ENCODE measurements around the gene LRTM2.

- TF ChIP-seq CTCF (IDR thresholded peaks at IDR 0.05): no peak
- no peak for TF ChIP-seq ZFX (IDR thresholded peaks at IDR 0.05; ENCODE audit: borderline replicate concordance)
Observed at GRCh38 chr12:1814266-1814665, 6.1 kb upstream of the LRTM2 start.
